ENCODE results near the gene NUBP2.

The NUBP2 gene

GRCh38 chr16:1749152-1750117, 33.3 kb upstream of the NUBP2 start:
- no peak overlapping the region for H3K27ac ChIP-seq
- TF ChIP-seq CTCF (IDR thresholded peaks at IDR 0.05) (no peak), ZFX (IDR thresholded peaks at IDR 0.05; ENCODE audit: borderline replicate concordance) (no peak)

DNA sequence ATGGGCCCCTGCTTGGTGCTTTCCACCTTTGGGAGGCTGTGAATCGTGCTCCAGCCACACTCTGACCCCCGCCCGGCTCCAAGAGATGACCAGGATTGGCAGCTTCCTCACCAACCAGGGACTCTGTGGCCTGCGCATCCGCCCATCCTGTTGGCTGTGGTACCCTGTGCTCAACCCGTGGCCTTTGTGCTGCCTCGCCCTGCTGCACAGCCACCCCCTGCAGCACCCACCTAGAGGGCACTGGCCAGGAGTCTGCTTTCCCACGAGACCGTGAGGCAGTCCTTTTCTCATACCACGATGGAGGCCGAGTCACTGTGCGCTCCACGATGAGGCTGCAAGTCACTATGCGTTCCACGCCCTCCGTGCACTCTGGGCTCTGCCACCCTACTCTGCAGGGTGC, 30.8 kb upstream of the NUBP2 start:
- TF ChIP-seq CTCF (IDR thresholded peaks at IDR 0.05), result no peak
- no peak overlapping the region for H3K27ac ChIP-seq

- no peak for TF ChIP-seq ZFX (IDR thresholded peaks at IDR 0.05; ENCODE audit: borderline replicate concordance)
- TF ChIP-seq CTCF (IDR thresholded peaks at IDR 0.05), result no peak
- H3K27ac ChIP-seq, result no peak overlapping the region
Observed at GRCh38 chr16:1752853-1753252, 29.9 kb upstream of the NUBP2 start.

GRCh38 chr16:1754204-1754603, 28.6 kb upstream of the NUBP2 start:
- H3K27ac ChIP-seq, result no peak overlapping the region
- no peak for TF ChIP-seq CTCF (IDR thresholded peaks at IDR 0.05)
- no peak for TF ChIP-seq ZFX (IDR thresholded peaks at IDR 0.05; ENCODE audit: borderline replicate concordance)

DNA sequence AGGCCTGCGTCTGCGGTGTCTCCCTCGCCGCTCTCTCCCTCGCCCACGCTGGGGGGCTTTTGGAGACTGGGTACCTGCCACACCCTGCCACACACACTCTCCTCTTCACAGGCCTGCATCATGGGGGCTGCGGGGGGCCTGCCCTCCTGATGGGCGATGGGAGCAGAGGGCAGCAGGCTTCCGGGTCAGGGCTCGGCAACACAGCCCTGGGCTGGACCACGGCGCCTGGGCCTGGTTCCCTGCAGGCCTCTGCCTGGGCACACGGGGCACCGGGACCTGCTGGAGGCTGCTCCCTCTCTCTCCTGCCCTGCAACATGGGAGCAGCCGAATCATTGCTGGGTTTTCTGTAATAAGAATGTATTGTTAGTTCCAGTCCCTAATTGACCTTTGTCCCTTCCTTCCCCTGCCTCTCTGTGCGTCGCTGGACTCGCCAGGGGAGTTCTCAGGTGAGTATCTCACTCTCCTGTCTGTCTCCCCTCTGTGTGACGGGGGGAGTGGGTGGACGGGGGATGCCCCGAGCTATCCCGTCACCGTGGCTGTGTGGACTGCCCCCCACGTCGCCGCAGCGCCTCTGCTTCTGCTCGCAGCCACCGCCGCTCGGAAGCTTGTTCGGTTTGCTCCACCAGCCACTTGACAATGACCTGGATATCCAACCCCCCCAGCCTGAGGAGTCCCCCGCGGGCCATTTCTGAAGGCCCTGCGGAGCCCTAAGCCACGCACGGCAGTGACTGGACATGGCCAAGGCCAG, 24.9 kb upstream of the NUBP2 start:
- TF ChIP-seq ZFX (IDR thresholded peaks at IDR 0.05; ENCODE audit: borderline replicate concordance) (no peak), CTCF (IDR thresholded peaks at IDR 0.05) (no peak)
- H3K27ac ChIP-seq, result no peak overlapping the region

DNA sequence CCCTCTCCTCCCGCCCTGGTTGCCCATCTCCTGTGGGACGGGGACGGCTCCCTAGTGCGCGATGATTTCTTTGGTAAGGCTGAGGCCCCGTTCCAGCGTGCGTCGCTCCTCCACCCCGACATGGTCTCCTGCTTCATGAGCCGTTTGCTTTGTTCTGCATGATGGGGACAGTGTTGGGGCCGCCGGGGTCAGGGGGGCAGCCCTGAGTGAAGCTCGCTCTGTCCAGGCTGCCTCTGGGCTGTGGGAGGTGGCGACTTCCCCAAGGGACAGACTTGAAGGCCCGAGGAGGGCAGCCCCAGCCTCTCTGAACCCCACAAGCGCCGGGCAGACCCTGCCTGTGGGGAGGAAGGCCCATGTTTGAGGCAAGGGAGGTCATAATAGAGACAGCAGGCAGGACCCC, 23.8 kb upstream of the NUBP2 start:
- TF ChIP-seq CTCF (IDR thresholded peaks at IDR 0.05) (no peak), ZFX (IDR thresholded peaks at IDR 0.05; ENCODE audit: borderline replicate concordance) (no peak)
- no peak overlapping the region for H3K27ac ChIP-seq

DNA sequence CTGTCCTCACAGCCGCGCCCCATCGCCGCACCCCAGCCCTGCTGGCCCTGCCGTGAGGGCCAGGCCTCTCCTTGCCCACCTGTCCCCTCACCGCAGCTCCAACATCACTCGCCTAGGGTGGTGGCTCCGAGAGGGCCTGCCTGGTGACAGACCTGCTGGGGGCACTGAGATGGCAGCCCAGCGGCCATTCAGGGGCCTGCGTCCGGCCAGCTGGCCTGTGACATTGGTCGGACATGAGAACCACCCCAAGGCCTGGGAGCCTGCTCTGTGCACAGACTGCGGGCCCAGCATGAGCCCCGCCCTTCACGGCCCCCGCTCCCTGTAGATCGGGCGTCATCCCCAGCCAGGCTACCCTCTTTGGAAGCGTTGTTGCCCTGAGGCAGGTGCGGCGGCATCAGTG, 23.2 kb upstream of the NUBP2 start:
- no peak overlapping the region for H3K27ac ChIP-seq
- no peak for TF ChIP-seq ZFX (IDR thresholded peaks at IDR 0.05; ENCODE audit: borderline replicate concordance)
- TF ChIP-seq CTCF (IDR thresholded peaks at IDR 0.05), result no peak

Data from 22Rv1 (cell line).